Heart left ventricle (tissue), 13 donors: Measurements from ENCODE around the gene CENPO.

Experiments
- POLR2A ChIP-seq, 2 donors: fragments of 450-650 bp; IDR thresholded peaks; one replicate each; pipeline ENCODE4 v1.6.1; 2017; ENCODE audit warnings: antibody characterized with exemption in 2 of 2, mild to moderate bottlenecking in 2 of 2, moderate library complexity in 2 of 2
- TF ChIP-seq, protein P1 (sequence below), 12 donors: fragments of 200-600 bp; sonication (generic) in 4 of 12; IDR thresholded peaks; one replicate each; pipeline versions ENCODE4 v1.5.0 to v1.8.0; 2018 to 2022; ENCODE audit warnings: antibody characterized with exemption in 12 of 12, mild to moderate bottlenecking in 5 of 12
- donor health status: ischemic (EF 13 %, LVEDD 7.1; RV severe dilation, severe dysfunction).
- donor health status: DM: no; HTN: yes; CAD: no.
- donor health status: DM: no; HTN: no; CAD: no.
- donor health status: ischemic (EF 25% LVEDD 6.9; RV normal size, moderate dysfunction).
- donor health status: ischemic (EF 25% LVEDD 5.7; RV mildly dilated, moderate dysfunction).
- donor health status: ischemic (EF 35%, LVEDD 5.7; RV mildly dilated, moderate dysfunction).
- donor health status: nonischemic (EF 11% LVEDD 7.7; RV severe dilation, severe dysfunction).
- donor health status: DM: yes; HTN: yes; CAD: no.
- donor health status: PGD.
- donor health status: ischemic (EF 29% LVEDD 5.4; RV normal size, mild dysfunction).
- donor health status: nonischemic (EF 23%, LVEDD 6.1; RV moderate dilation, normal function).

GRCh38 chr2:24761866-24762265 is 31.4 kb upstream of the CENPO start:
- TF ChIP-seq, protein P1, sequence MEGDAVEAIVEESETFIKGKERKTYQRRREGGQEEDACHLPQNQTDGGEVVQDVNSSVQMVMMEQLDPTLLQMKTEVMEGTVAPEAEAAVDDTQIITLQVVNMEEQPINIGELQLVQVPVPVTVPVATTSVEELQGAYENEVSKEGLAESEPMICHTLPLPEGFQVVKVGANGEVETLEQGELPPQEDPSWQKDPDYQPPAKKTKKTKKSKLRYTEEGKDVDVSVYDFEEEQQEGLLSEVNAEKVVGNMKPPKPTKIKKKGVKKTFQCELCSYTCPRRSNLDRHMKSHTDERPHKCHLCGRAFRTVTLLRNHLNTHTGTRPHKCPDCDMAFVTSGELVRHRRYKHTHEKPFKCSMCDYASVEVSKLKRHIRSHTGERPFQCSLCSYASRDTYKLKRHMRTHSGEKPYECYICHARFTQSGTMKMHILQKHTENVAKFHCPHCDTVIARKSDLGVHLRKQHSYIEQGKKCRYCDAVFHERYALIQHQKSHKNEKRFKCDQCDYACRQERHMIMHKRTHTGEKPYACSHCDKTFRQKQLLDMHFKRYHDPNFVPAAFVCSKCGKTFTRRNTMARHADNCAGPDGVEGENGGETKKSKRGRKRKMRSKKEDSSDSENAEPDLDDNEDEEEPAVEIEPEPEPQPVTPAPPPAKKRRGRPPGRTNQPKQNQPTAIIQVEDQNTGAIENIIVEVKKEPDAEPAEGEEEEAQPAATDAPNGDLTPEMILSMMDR (IDR thresholded peaks at IDR 0.05): no peak
- TF ChIP-seq POLR2A (IDR thresholded peaks at IDR 0.05): no peak
